Measurements from ENCODE around the gene LGALS7B.
"Not testable (repeated sequence)": the region's sequence is repeated elsewhere in the genome, so short reads cannot be mapped to it uniquely, and the experiment has no call there.

LGALS7B gene

DNA sequence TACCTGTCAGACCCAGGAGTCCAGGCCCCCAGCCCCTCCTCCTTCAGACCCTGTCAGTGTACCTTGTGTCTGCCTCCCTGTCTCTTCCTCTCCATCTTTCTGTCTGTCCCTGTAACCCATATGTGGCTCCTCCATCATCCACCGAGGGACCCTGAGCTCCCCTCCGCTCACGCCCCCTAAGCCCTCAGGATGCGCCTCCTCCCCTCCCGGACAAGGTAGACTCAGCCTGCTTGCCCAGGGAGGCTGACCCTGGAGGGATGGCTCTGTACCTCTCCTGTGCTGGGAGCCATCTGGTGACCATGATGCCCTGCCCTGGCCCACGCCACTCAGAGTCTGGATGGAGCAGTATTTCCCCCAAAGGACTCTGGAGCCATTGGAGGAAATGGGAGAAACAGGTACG is 43.7 kb upstream of the LGALS7B start:
- no peaks in the 10 kb centered on the region for H3K27me3 ChIP-seq (ENCODE audit: control insufficient read depth, insufficient read depth, low read length)
- H3K27ac ChIP-seq (ENCODE audit: low read depth, low read length) = no peak overlapping the region
- H3K4me1 ChIP-seq (ENCODE audit: control insufficient read depth, insufficient read depth, low read length) = no peaks in the 10 kb centered on the region
- no peaks in the 10 kb centered on the region for H3K9me3 ChIP-seq (ENCODE audit: control insufficient read depth, insufficient read depth, low read depth, low read length)
- H3K4me3 ChIP-seq (ENCODE audit: low read depth, low read length) = no peak overlapping the region
- H3K9ac ChIP-seq (ENCODE audit: low read length) = no peak overlapping the region
- no peaks in the 10 kb centered on the region for H3K36me3 ChIP-seq (ENCODE audit: control insufficient read depth, insufficient read depth, low read length)

DNA sequence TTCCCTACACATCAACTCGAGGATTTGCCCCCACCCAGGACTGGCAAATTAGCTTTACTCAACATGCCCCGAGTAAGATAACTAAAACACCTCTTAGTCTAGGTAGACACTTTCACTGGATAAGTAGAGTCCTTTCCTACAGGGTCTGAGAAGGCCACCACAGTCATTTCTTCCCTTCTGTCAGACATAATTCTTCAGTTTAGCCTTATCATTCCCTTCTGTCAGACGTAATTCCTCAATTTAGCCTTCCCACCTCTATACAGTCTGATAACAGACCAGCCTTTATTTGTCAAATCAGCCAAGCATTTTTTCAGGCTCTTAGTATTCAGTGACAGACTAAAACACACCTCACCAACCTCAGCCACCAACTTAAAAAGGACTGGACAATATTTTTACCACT is 35.2 kb upstream of the LGALS7B start:
- not testable (repeated sequence) for H3K36me3 ChIP-seq (ENCODE audit: control insufficient read depth, insufficient read depth, low read length); H3K27ac ChIP-seq (ENCODE audit: low read depth, low read length); H3K9me3 ChIP-seq (ENCODE audit: control insufficient read depth, insufficient read depth, low read depth, low read length); H3K9ac ChIP-seq (ENCODE audit: low read length); H3K27me3 ChIP-seq (ENCODE audit: control insufficient read depth, insufficient read depth, low read length); H3K4me3 ChIP-seq (ENCODE audit: low read depth, low read length); H3K4me1 ChIP-seq (ENCODE audit: control insufficient read depth, insufficient read depth, low read length)

DNA sequence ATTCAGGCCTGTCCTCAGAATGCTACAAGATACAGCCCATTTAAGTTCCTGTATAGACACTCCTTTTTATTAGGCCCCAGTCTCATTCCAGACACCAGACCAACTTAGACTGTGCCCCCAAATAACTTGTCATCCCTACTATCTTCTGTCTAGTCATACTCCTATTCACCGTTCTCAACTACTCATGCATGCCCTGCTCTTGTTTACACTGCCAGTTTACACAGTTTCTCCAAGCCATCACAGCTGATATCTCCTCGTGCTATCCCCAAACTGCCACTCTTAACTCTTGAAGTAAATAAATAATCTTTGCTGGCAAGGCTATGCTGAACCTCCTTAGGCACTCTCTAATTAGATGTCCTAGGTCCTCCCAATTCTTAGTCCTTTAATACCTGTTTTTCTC is 34.8 kb upstream of the LGALS7B start:
- not testable (repeated sequence) for H3K9me3 ChIP-seq (ENCODE audit: control insufficient read depth, insufficient read depth, low read depth, low read length); H3K27ac ChIP-seq (ENCODE audit: low read depth, low read length); H3K27me3 ChIP-seq (ENCODE audit: control insufficient read depth, insufficient read depth, low read length); H3K4me3 ChIP-seq (ENCODE audit: low read depth, low read length); H3K36me3 ChIP-seq (ENCODE audit: control insufficient read depth, insufficient read depth, low read length); H3K4me1 ChIP-seq (ENCODE audit: control insufficient read depth, insufficient read depth, low read length); H3K9ac ChIP-seq (ENCODE audit: low read length)

DNA sequence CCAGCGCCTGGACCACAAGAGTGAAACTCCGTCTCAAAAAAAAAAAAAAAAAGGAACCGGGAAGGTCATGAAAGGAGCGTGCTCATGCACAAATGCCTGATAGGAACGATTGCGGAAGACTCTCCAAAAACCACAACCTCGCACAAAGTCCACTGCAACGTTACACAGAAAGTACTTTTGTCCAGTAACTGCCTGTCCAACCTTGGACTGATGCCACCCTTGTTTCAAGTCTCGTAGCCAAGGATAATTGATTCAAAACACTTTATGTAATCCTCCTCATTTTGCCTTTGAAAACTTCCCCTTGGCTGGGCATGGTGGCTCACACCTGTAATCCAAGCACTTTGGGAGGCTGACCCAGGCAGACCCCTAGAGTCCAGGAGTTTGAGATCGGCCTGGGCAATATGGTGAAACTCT is 29.4 kb upstream of the LGALS7B start:
- no peak overlapping the region for H3K27ac ChIP-seq (ENCODE audit: low read depth, low read length)

DNA sequence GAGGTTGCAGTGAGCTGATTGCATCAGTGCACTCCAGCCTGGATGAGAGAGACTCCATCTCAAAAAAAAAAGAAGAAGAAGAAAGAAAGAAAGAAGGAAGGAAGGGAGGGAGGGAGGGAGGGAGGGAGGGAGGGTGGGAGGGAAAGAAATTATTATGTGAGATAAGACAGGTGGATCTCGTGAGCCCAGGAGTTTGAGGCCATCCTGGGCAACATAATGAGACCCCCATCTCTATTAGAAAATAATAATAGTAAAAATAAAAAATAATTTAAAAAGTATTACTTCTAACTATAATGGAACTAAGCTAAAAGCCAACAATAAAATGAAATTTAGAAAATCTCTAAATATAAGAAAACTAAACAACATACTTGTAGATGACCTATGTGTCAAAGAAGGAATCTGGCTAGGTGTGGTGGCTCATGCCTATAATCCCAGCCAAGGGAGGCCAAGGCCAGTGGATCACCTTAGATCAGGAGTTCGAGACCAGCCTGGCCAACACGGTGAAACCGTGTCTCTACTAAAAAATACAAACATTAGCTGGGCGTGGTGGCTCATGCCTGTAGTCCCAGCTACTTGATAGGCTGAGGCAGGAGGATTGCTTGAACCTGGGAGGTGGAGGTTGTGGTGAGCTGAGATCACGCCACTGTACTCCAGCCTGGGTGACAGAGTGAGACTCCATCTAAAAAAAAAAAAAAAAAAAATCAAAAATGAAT is 28.0 kb upstream of the LGALS7B start:
- not testable (repeated sequence) for H3K9me3 ChIP-seq (ENCODE audit: control insufficient read depth, insufficient read depth, low read depth, low read length); H3K4me1 ChIP-seq (ENCODE audit: control insufficient read depth, insufficient read depth, low read length); H3K27ac ChIP-seq (ENCODE audit: low read depth, low read length)

More for the DNA sequence above, 29.4 kb upstream of the LGALS7B start:
- Histone ChIP-seq H3K9me3 (ENCODE audit: control insufficient read depth, insufficient read depth, low read depth, low read length) (no peaks in the 10 kb centered on the region), H3K27me3 (ENCODE audit: control insufficient read depth, insufficient read depth, low read length) (no peaks in the 10 kb centered on the region), H3K9ac (ENCODE audit: low read length) (no peak overlapping the region), H3K36me3 (ENCODE audit: control insufficient read depth, insufficient read depth, low read length) (no peaks in the 10 kb centered on the region), H3K4me1 (ENCODE audit: control insufficient read depth, insufficient read depth, low read length) (no peaks in the 10 kb centered on the region; the same call in 1 of the 2 replicates), H3K4me3 (ENCODE audit: low read depth, low read length) (no peak overlapping the region)

DNA sequence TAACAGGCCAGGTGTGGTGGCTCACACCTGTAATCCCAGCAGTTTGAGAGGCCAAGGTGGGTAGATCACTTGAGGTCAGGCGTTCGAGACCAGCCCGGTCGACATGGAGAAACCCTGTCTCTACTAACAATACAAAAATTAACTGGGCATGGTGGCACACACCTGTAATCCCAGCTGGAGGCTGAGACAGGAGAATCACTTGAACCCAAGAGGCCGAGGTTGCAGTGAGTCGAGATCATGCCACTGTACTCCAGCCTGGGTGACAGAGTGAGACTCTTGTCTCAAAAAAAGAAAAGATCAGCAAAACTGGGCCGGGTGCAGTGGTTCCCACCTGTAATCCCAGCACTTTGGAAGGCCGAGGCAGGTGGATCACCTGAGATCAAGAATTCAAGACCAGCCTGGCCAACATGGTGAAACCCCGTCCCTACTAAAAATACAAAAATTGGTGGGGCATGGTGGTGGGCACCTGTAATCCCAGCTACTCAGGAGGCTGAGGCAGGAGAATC is 27.1 kb upstream of the LGALS7B start:
- not testable (repeated sequence) for H3K36me3 ChIP-seq (ENCODE audit: control insufficient read depth, insufficient read depth, low read length); H3K4me3 ChIP-seq (ENCODE audit: low read depth, low read length); H3K27me3 ChIP-seq (ENCODE audit: control insufficient read depth, insufficient read depth, low read length); H3K9me3 ChIP-seq (ENCODE audit: control insufficient read depth, insufficient read depth, low read depth, low read length); H3K4me1 ChIP-seq (ENCODE audit: control insufficient read depth, insufficient read depth, low read length); H3K9ac ChIP-seq (ENCODE audit: low read length); H3K27ac ChIP-seq (ENCODE audit: low read depth, low read length)

More for the DNA sequence above, 28.0 kb upstream of the LGALS7B start:
- not testable (repeated sequence) for H3K9ac ChIP-seq (ENCODE audit: low read length); H3K36me3 ChIP-seq (ENCODE audit: control insufficient read depth, insufficient read depth, low read length); H3K4me3 ChIP-seq (ENCODE audit: low read depth, low read length); H3K27me3 ChIP-seq (ENCODE audit: control insufficient read depth, insufficient read depth, low read length)

DNA sequence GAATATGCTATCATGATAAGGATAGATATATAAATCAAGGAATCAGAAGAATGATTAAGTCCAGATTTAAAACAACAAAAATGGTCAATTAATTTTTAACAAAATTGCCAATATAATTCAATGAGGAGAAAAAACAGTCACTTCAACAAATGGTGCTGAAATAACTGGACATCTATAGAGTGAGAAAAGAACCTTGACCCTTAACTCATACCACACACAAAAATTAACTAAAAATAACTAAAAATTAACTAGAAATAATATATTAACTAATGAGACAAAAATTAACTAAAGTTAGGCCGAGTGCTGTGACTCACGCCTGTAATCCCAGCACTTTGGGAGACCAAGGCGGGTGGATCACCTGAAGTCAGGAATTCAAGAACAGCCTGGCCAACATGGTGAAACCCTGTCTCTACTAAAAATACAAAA is 25.2 kb upstream of the LGALS7B start:
- Histone ChIP-seq H3K4me3 (ENCODE audit: low read depth, low read length) (no peak overlapping the region), H3K36me3 (ENCODE audit: control insufficient read depth, insufficient read depth, low read length) (no peaks in the 10 kb centered on the region), H3K27ac (ENCODE audit: low read depth, low read length) (no peak overlapping the region), H3K9me3 (ENCODE audit: control insufficient read depth, insufficient read depth, low read depth, low read length) (no peaks in the 10 kb centered on the region), H3K27me3 (ENCODE audit: control insufficient read depth, insufficient read depth, low read length) (no peaks in the 10 kb centered on the region), H3K9ac (ENCODE audit: low read length) (no peak overlapping the region), H3K4me1 (ENCODE audit: control insufficient read depth, insufficient read depth, low read length) (no peaks in the 10 kb centered on the region)

DNA sequence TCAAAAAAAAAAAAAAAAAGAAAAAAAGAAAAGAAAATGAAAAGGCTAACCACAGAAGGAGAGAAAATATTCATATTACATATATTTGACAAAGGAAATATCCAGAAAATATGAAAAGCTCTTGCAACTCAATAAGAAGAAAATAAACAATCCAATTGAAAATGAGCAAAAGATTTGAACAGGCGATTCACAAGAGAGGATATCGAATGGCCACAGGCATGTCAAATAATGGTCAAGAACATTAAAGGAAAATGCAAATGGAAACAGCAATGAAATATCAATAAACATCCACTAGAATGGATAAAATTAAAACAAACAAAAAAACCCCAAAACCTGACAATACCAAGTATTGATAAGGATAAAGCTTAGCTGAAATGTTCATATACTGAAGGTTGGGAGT is 23.8 kb upstream of the LGALS7B start:
- Histone ChIP-seq H3K4me3 (ENCODE audit: low read depth, low read length) (no peak overlapping the region), H3K4me1 (ENCODE audit: control insufficient read depth, insufficient read depth, low read length) (0 out of 2 replicates have a peak, but pooled peaks cover 2% of the 10 kb centered on the region), H3K9ac (ENCODE audit: low read length) (no peak overlapping the region), H3K27ac (ENCODE audit: low read depth, low read length) (no peak overlapping the region), H3K9me3 (ENCODE audit: control insufficient read depth, insufficient read depth, low read depth, low read length) (no peaks in the 10 kb centered on the region), H3K36me3 (ENCODE audit: control insufficient read depth, insufficient read depth, low read length) (no peaks in the 10 kb centered on the region), H3K27me3 (ENCODE audit: control insufficient read depth, insufficient read depth, low read length) (no peaks in the 10 kb centered on the region)

DNA sequence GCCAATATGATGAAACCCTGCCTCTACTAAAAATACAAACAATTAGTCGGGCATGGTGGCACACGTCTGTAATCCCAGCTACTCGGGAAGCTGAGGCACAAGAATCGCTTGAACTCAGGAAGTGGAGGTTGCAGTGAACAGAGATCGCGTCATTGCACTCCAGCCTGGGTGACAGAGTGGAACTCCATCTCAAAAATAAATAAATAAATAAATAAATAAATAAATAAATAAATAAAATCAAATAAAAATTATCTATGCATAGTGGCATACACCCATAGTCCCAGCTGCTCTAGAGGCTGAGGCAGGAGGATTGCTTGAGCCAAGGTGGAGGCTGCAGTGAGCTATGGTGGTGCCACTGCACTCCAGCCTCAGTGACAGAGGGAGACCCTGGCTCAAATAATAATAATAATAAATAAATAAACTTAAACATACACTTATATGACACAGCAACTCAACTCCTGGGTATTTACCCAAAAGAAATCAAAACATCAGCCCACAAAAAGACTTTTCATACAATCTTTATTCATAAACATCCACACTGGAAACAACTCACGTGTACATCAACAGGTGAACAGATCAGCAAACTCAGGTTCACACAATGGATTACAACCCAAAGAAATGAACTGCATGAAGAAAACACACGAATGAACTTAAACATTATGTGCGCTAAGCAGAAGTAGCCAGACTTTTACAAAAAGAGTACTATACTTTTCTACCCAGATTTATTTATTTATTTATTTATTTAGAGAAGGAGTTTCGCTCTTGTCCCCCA is 22.5 kb upstream of the LGALS7B start:
- Histone ChIP-seq H3K4me1 (ENCODE audit: control insufficient read depth, insufficient read depth, low read length) (0 out of 2 replicates have a peak, but pooled peaks cover 2% of the 10 kb centered on the region), H3K4me3 (ENCODE audit: low read depth, low read length) (no peak overlapping the region), H3K27ac (ENCODE audit: low read depth, low read length) (no peak overlapping the region), H3K27me3 (ENCODE audit: control insufficient read depth, insufficient read depth, low read length) (no peaks in the 10 kb centered on the region), H3K36me3 (ENCODE audit: control insufficient read depth, insufficient read depth, low read length) (no peaks in the 10 kb centered on the region), H3K9me3 (ENCODE audit: control insufficient read depth, insufficient read depth, low read depth, low read length) (no peaks in the 10 kb centered on the region), H3K9ac (ENCODE audit: low read length) (no peak overlapping the region)

DNA sequence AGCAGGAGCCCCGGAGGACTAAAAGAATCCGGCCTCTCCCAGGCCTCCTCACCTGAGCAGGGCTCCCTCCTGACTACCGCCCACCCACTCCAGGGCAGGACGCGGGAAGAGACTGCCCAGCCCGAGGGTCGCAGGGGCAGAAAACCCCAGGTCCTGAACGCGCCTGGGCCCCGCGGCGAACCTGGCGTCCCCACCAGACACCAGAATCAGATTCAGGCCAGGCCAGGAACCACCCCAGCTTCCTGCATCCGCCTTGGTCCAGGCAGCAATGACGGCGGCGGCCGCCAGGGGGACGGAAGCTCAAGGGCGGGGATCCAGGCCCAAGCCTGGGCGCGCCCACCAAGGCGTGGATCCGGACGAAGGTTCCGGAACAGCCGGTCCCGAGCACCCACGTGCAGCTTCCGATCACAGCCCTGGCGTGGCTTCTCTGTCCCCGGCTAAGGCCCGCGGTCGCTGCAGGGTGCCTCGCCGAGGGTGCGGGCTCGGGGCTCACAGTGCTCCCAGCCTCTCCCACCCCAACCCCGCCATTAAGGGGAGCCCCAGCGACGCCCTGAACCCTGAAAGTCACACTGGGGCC is 19.3 kb upstream of the LGALS7B start:
- Histone ChIP-seq H3K4me1 (ENCODE audit: control insufficient read depth, insufficient read depth, low read length) (peaks cover 2% of the 10 kb centered on the region; the same call in 1 of the 2 replicates), H3K27ac (ENCODE audit: low read depth, low read length) (no peak overlapping the region), H3K4me3 (ENCODE audit: low read depth, low read length) (no peak overlapping the region; the same call in 1 of the 2 replicates), H3K36me3 (ENCODE audit: control insufficient read depth, insufficient read depth, low read length) (no peaks in the 10 kb centered on the region), H3K27me3 (ENCODE audit: control insufficient read depth, insufficient read depth, low read length) (no peaks in the 10 kb centered on the region), H3K9me3 (ENCODE audit: control insufficient read depth, insufficient read depth, low read depth, low read length) (no peaks in the 10 kb centered on the region), H3K9ac (ENCODE audit: low read length) (no peak overlapping the region)

Measured in HUES6 (cell line).